Thyroid gland (tissue), 4 donors: ENCODE measurements around the gene GOLGA3.

Source experiments
- CTCF ChIP-seq, 6 experiments: fragments of 200-600 bp in 3 of 6; fragments of 450-650 bp in 3 of 6; sonication (generic) in 3 of 6; IDR thresholded peaks; one replicate each; pipeline ENCODE4 v1.5.1; 2016 to 2019; ENCODE audit warnings: antibody characterized with exemption in 6 of 6, mild to moderate bottlenecking in 2 of 6, inconsistent platforms in 1 of 6, moderate library complexity in 1 of 6
- POLR2A ChIP-seq, 2 donors: fragments of 450-650 bp; IDR thresholded peaks; one replicate each; pipeline ENCODE4 v1.6.1; 2017; ENCODE audit warnings: antibody characterized with exemption in 2 of 2, mild to moderate bottlenecking in 2 of 2, moderate library complexity in 1 of 2

GRCh38 chr12:132774646-132775275 lies 53.9 kb downstream of the GOLGA3 start:
- no peak for TF ChIP-seq CTCF (IDR thresholded peaks at IDR 0.05)
- no peak for TF ChIP-seq POLR2A (IDR thresholded peaks at IDR 0.05)
